WERI-Rb-1 (cell line): Measurements from ENCODE around the gene SMO.

Experiments used
- DNase-seq: peaks from one replicate; pipeline ENCODE4 v3.0.0-alpha.2; 2020
- H3K27ac ChIP-seq: fragments of 250-450 bp; sonication (Bioruptor Pico); 2 replicates; pipeline ENCODE4 v1.5.1; 2020; ENCODE audit warnings: mild to moderate bottlenecking, moderate library complexity
- H3K27me3 ChIP-seq: fragments of 250-450 bp; sonication (Bioruptor Pico); 2 replicates; pipeline ENCODE4 v1.5.1; 2021; ENCODE audit warnings: mild to moderate bottlenecking, low read depth, moderate library complexity; ENCODE audit not compliant: insufficient read depth, severe bottlenecking
- H3K36me3 ChIP-seq: fragments of 250-450 bp; sonication (Bioruptor Pico); 2 replicates; pipeline ENCODE4 v1.5.1; 2020; ENCODE audit warnings: mild to moderate bottlenecking, moderate library complexity
- H3K4me3 ChIP-seq: 2 replicates; pipeline ENCODE4 v1.5.1; 2011; ENCODE audit warnings: low read depth, mild to moderate bottlenecking, control low read depth, low read length
- H3K9me3 ChIP-seq: fragments of 250-450 bp; sonication (Bioruptor Pico); 2 replicates; pipeline ENCODE4 v1.5.1; 2021; ENCODE audit warnings: mild to moderate bottlenecking, moderate library complexity; ENCODE audit not compliant: severe bottlenecking
- CTCF ChIP-seq: IDR thresholded peaks from 2 replicates; pipeline ENCODE4 v1.5.1; 2011; ENCODE audit warnings: low read depth, mild to moderate bottlenecking, control low read depth, inconsistent platforms, low read length

The SMO gene

GRCh38 chr7:129224251-129225205 lies 36.1 kb downstream of the SMO start, which contains the start of gene AHCYL2:
AHCYL2 (plus strand) TSS chr7:129225030.
- TF ChIP-seq CTCF: no peak
- H3K27ac ChIP-seq: peak within 1 kb of the TSS; percentile 91
- no peaks in the 10 kb centered on the region for H3K27me3 ChIP-seq
- peak within 1 kb of the TSS; percentile 73 for H3K4me3 ChIP-seq
- peak; percentile 98 for DNase-seq
- H3K36me3 ChIP-seq: no peaks in the 10 kb centered on the region
- H3K9me3 ChIP-seq: no peaks in the 10 kb centered on the region

- Histone ChIP-seq H3K27ac (peak overlapping the region; percentile 73), H3K27me3 (no peaks in the 10 kb centered on the region), H3K36me3 (no peaks in the 10 kb centered on the region), H3K4me3 (peak overlapping the region; percentile 73), H3K9me3 (no peaks in the 10 kb centered on the region)
- DNase-seq: peak; percentile 50
- TF ChIP-seq CTCF: no peak
Observed at GRCh38 chr7:129225206-129225930, 36.9 kb downstream of the SMO start.

DNA sequence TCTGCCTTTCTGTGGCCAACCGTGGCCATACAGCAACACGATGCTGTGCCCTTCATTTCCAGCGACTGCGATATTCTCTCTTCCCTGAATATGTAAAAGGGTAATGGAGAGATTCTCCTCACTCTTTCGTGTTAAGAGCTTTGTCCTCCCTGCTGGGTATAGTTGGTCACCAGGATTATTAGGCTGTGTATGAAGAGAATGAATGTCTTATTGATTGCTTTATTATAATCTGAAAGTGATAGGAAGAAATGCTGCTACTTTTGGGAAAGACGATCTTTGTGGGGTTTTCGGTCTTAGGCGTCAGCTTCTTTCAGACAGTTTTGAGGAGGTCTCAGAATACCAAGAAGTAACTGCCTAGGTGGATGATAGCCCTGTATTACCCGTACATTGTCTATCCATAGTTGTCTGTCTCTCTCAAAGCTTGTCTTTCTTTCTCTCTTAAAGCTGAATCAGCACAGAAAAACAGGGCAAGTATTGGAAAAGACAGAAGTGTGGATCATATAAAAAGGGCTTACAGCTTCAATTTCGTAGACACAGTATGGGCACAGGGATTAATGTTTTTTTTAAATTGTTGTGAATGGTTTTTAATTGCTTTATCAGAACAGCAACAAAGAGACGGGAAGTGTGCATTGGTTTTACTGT lies 37.6 kb downstream of the SMO start:
- Histone ChIP-seq H3K4me3 (peak overlapping the region; percentile 73), H3K9me3 (no peaks in the 10 kb centered on the region), H3K27me3 (no peaks in the 10 kb centered on the region), H3K27ac (peak overlapping the region; percentile 10; the same call in 1 of the 2 replicates), H3K36me3 (no peaks in the 10 kb centered on the region)
- no peak for DNase-seq
- TF ChIP-seq CTCF: no peak

- H3K4me3 ChIP-seq: no peak overlapping the region
- TF ChIP-seq CTCF: no peak
Observed at GRCh38 chr7:129227646-129228578, 39.5 kb downstream of the SMO start.

GRCh38 chr7:129228633-129229032 lies 40.2 kb downstream of the SMO start:
- Histone ChIP-seq H3K27me3 (no peaks in the 10 kb centered on the region), H3K9me3 (no peaks in the 10 kb centered on the region), H3K27ac (no peak overlapping the region), H3K4me3 (no peak overlapping the region), H3K36me3 (no peaks in the 10 kb centered on the region)
- no peak for DNase-seq
- TF ChIP-seq CTCF: no peak

More at GRCh38 chr7:129227646-129228578, 39.5 kb downstream of the SMO start:
- no peak for DNase-seq
- Histone ChIP-seq H3K27me3 (no peaks in the 10 kb centered on the region), H3K9me3 (no peaks in the 10 kb centered on the region), H3K27ac (no peak overlapping the region), H3K36me3 (no peaks in the 10 kb centered on the region)
